Mesendoderm (in vitro differentiated cells): ENCODE measurements around the gene MAN2A1.
A peak's percentile ranks its signal among the peaks of the same experiment; 100 is the strongest.

ENCODE experiments used
- DNase-seq: peaks from one replicate; pipeline ENCODE4 v3.0.0; 2013
- H2AK5ac ChIP-seq: 2 replicates; pipeline ENCODE4 v1.6.1; 2013; ENCODE audit warnings: low read length, inconsistent platforms
- H2BK120ac ChIP-seq: 2 replicates; pipeline ENCODE4 v1.6.1; 2013; ENCODE audit warnings: low read depth, mild to moderate bottlenecking, low read length, moderate library complexity, mixed read lengths
- H2BK15ac ChIP-seq: replicated peaks from 2 replicates; pipeline ENCODE4 v1.6.1; 2013; ENCODE audit warnings: low read depth, mild to moderate bottlenecking, moderate library complexity
- H2BK5ac ChIP-seq: 2 replicates; pipeline ENCODE4 v1.6.1; 2013; ENCODE audit warnings: low read length, inconsistent platforms
- H3K18ac ChIP-seq: 2 replicates; pipeline ENCODE4 v1.6.1; 2013; ENCODE audit warnings: mild to moderate bottlenecking, low read length, mixed read lengths
- H3K23ac ChIP-seq: one replicate; pipeline ENCODE4 v1.6.1; 2013; ENCODE audit warnings: low read length
- H3K27ac ChIP-seq: 2 replicates; pipeline ENCODE4 v1.5.1; 2013; ENCODE audit warnings: low read depth, mild to moderate bottlenecking, inconsistent platforms, low read length, moderate library complexity
- H3K27me3 ChIP-seq: 2 replicates; pipeline ENCODE4 v1.6.1; 2013; ENCODE audit warnings: low read length, control low read depth, mild to moderate bottlenecking, inconsistent platforms; ENCODE audit not compliant: insufficient read depth, poor library complexity
- H3K36me3 ChIP-seq: 2 replicates; pipeline ENCODE4 v1.6.1; 2013; ENCODE audit warnings: low read length, inconsistent platforms; ENCODE audit not compliant: control insufficient read depth, insufficient read depth
- H3K4ac ChIP-seq: one replicate; pipeline ENCODE4 v1.6.1; 2013; ENCODE audit warnings: low read depth, mild to moderate bottlenecking, low read length, moderate library complexity
- H3K4me1 ChIP-seq: 2 replicates; pipeline ENCODE4 v1.6.1; 2013; ENCODE audit warnings: low read depth, low read length, inconsistent platforms; ENCODE audit not compliant: control insufficient read depth
- H3K4me2 ChIP-seq: 2 replicates; pipeline ENCODE4 v1.6.1; 2013; ENCODE audit warnings: low read length
- H3K4me3 ChIP-seq: 2 replicates; pipeline ENCODE4 v1.5.1; 2013; ENCODE audit warnings: mild to moderate bottlenecking, low read length
- H3K56ac ChIP-seq: one replicate; pipeline ENCODE4 v1.6.1; 2013; ENCODE audit warnings: low read length
- H3K79me1 ChIP-seq: 2 replicates; pipeline ENCODE4 v1.6.1; 2013; ENCODE audit warnings: low read length, inconsistent platforms
- H3K79me2 ChIP-seq: 2 replicates; pipeline ENCODE4 v1.6.1; 2013; ENCODE audit warnings: mild to moderate bottlenecking, low read length; ENCODE audit not compliant: control insufficient read depth, insufficient read depth
- H3K9ac ChIP-seq: 2 replicates; pipeline ENCODE4 v1.6.1; 2013; ENCODE audit warnings: low read length, inconsistent platforms
- H4K5ac ChIP-seq: one replicate; pipeline ENCODE4 v1.6.1; 2013; ENCODE audit warnings: low read length
- H4K8ac ChIP-seq: one replicate; pipeline ENCODE4 v1.6.1; 2013; ENCODE audit warnings: low read depth, mild to moderate bottlenecking, control low read depth, low read length, moderate library complexity
- WGBS: extraction: QIAGEN DNeasy Blood & Tissue Kit; methylation state at CpG from one replicate; pipeline ENCODE4 v1.1.7; 2013; ENCODE audit warnings: low lambda C conversion rate, missing lambda C conversion rate; ENCODE audit not compliant: insufficient coverage; ENCODE audit errors: extremely low coverage; 5-methylcytosine and 5-hydroxymethylcytosine counted together

The MAN2A1 gene

GRCh38 chr5:109816732-109817131, 127.0 kb downstream of the MAN2A1 start:
- WGBS, result no CpG with 5 or more reads among the region's 1 CpG

GRCh38 chr5:109819878-109820277, 130.2 kb downstream of the MAN2A1 start:
- WGBS, result no CpG with 5 or more reads among the region's 2 CpGs
- Histone ChIP-seq H3K9ac (no peak overlapping the region), H3K36me3 (no peaks in the 10 kb centered on the region), H3K56ac (no peak overlapping the region), H3K4me2 (no peak overlapping the region), H3K79me1 (no peaks in the 10 kb centered on the region), H3K27ac (no peak overlapping the region), H3K4me1 (no peaks in the 10 kb centered on the region), H4K5ac (no peak overlapping the region), H2BK120ac (no peak overlapping the region), H2BK5ac (no peak overlapping the region), H3K23ac (no peak overlapping the region), H3K4ac (no peak overlapping the region), H3K27me3 (no peaks in the 10 kb centered on the region), H2AK5ac (no peak overlapping the region), H4K8ac (no peak overlapping the region), H3K4me3 (no peak overlapping the region), H3K79me2 (no peaks in the 10 kb centered on the region), H2BK15ac (no peak overlapping the region), H3K18ac (no peak overlapping the region)
- DNase-seq, result peak; percentile 12

More at GRCh38 chr5:109816732-109817131, 127.0 kb downstream of the MAN2A1 start:
- Histone ChIP-seq H3K27ac (no peak overlapping the region), H2AK5ac (no peak overlapping the region), H3K4me1 (no peaks in the 10 kb centered on the region), H3K79me1 (peaks cover 3% of the 10 kb centered on the region), H4K8ac (no peak overlapping the region), H3K9ac (no peak overlapping the region), H4K5ac (no peak overlapping the region), H3K79me2 (no peaks in the 10 kb centered on the region), H2BK5ac (no peak overlapping the region), H3K27me3 (no peaks in the 10 kb centered on the region), H3K56ac (no peak overlapping the region), H2BK15ac (no peak overlapping the region), H3K4ac (no peak overlapping the region), H2BK120ac (no peak overlapping the region), H3K36me3 (peaks cover 3% of the 10 kb centered on the region), H3K4me3 (no peak overlapping the region), H3K23ac (no peak overlapping the region), H3K4me2 (no peak overlapping the region), H3K18ac (no peak overlapping the region)
- DNase-seq, result no peak

GRCh38 chr5:109823597-109823996, 133.9 kb downstream of the MAN2A1 start:
- no peaks in the 10 kb centered on the region for H3K4me1 ChIP-seq
- no peak overlapping the region for H2AK5ac ChIP-seq
- no peak overlapping the region for H2BK15ac ChIP-seq
- H3K23ac ChIP-seq, result no peak overlapping the region
- no peaks in the 10 kb centered on the region for H3K27me3 ChIP-seq
- H3K79me2 ChIP-seq, result no peaks in the 10 kb centered on the region
- 100% methylated on average over 1 of the region's 4 CpGs for WGBS
- no peak overlapping the region for H2BK120ac ChIP-seq
- no peak overlapping the region for H4K5ac ChIP-seq
- H3K4me2 ChIP-seq, result no peak overlapping the region
- H2BK5ac ChIP-seq, result no peak overlapping the region
- no peaks in the 10 kb centered on the region for H3K79me1 ChIP-seq
- no peak overlapping the region for H4K8ac ChIP-seq
- H3K4me3 ChIP-seq, result no peak overlapping the region
- no peaks in the 10 kb centered on the region for H3K36me3 ChIP-seq
- no peak overlapping the region for H3K27ac ChIP-seq
- DNase-seq, result no peak
- H3K18ac ChIP-seq, result no peak overlapping the region
- H3K4ac ChIP-seq, result no peak overlapping the region
- H3K56ac ChIP-seq, result no peak overlapping the region
- no peak overlapping the region for H3K9ac ChIP-seq

GRCh38 chr5:109825450-109825849, 135.7 kb downstream of the MAN2A1 start:
- H3K27ac ChIP-seq, result no peak overlapping the region
- H2BK120ac ChIP-seq, result no peak overlapping the region
- no peaks in the 10 kb centered on the region for H3K27me3 ChIP-seq
- no peaks in the 10 kb centered on the region for H3K4me1 ChIP-seq
- H3K23ac ChIP-seq, result no peak overlapping the region
- no peak overlapping the region for H2BK15ac ChIP-seq
- H3K79me1 ChIP-seq, result no peaks in the 10 kb centered on the region
- H3K4ac ChIP-seq, result no peak overlapping the region
- no peak overlapping the region for H3K9ac ChIP-seq
- no peaks in the 10 kb centered on the region for H3K79me2 ChIP-seq
- no peak overlapping the region for H3K56ac ChIP-seq
- no peak overlapping the region for H2BK5ac ChIP-seq
- H3K18ac ChIP-seq, result no peak overlapping the region
- H3K4me3 ChIP-seq, result no peak overlapping the region
- no peak overlapping the region for H4K5ac ChIP-seq
- H3K4me2 ChIP-seq, result no peak overlapping the region
- H4K8ac ChIP-seq, result no peak overlapping the region
- H2AK5ac ChIP-seq, result no peak overlapping the region
- no CpG with 5 or more reads among the region's 1 CpG for WGBS
- no peaks in the 10 kb centered on the region for H3K36me3 ChIP-seq
- DNase-seq, result no peak

GRCh38 chr5:109826426-109826825, 136.7 kb downstream of the MAN2A1 start:
- Histone ChIP-seq H2BK5ac (no peak overlapping the region), H3K27ac (no peak overlapping the region), H3K18ac (no peak overlapping the region), H4K8ac (no peak overlapping the region), H3K79me1 (no peaks in the 10 kb centered on the region), H2BK15ac (no peak overlapping the region), H3K4me2 (no peak overlapping the region), H3K9ac (no peak overlapping the region), H2AK5ac (no peak overlapping the region), H3K4me1 (no peaks in the 10 kb centered on the region), H4K5ac (no peak overlapping the region), H2BK120ac (no peak overlapping the region), H3K79me2 (no peaks in the 10 kb centered on the region), H3K36me3 (peaks cover 2% of the 10 kb centered on the region), H3K4me3 (no peak overlapping the region), H3K23ac (no peak overlapping the region), H3K4ac (no peak overlapping the region), H3K56ac (no peak overlapping the region), H3K27me3 (no peaks in the 10 kb centered on the region)
- DNase-seq, result peak; percentile 22
- WGBS, result no CpG with 5 or more reads among the region's 6 CpGs

GRCh38 chr5:109829331-109829730, 139.6 kb downstream of the MAN2A1 start:
- Histone ChIP-seq H3K36me3 (peaks cover 2% of the 10 kb centered on the region), H3K18ac (no peak overlapping the region), H3K27me3 (no peaks in the 10 kb centered on the region), H2AK5ac (no peak overlapping the region), H3K4me3 (no peak overlapping the region), H2BK120ac (no peak overlapping the region), H3K4ac (no peak overlapping the region), H3K23ac (no peak overlapping the region), H3K4me2 (no peak overlapping the region), H4K8ac (peak overlapping the region; percentile 39), H3K79me2 (no peaks in the 10 kb centered on the region), H3K56ac (no peak overlapping the region), H3K4me1 (no peaks in the 10 kb centered on the region), H2BK15ac (no peak overlapping the region), H4K5ac (no peak overlapping the region), H3K79me1 (no peaks in the 10 kb centered on the region), H2BK5ac (no peak overlapping the region), H3K27ac (no peak overlapping the region), H3K9ac (no peak overlapping the region)
- DNase-seq, result no peak
